K562 (cell line): ENCODE measurements around the gene TAC1. TPM values are rescaled to one million over a fixed set of nuclear protein-coding genes. Genes with fewer than 3 reads are reported as not detected.

Experiments
- ATF7 ChIP-seq: fragments of 450-650 bp; IDR thresholded peaks from 2 replicates; pipeline ENCODE4 v1.7.1; 2014; ENCODE audit warnings: mild to moderate bottlenecking, moderate library complexity
- CSDE1 ChIP-seq, 2 experiments: fragments of 450-650 bp; IDR thresholded peaks; 2 replicates each; pipeline ENCODE4 v1.6.1; 2016; ENCODE audit warnings: mild to moderate bottlenecking in 1 of 2
- CTBP1 ChIP-seq: fragments of 450-650 bp; IDR thresholded peaks from 2 replicates; pipeline ENCODE4 v1.6.1; 2016; ENCODE audit warnings: borderline replicate concordance
- MBD1 ChIP-seq: fragments of 250-450 bp; sonication (Bioruptor Pico); IDR thresholded peaks from 2 replicates; pipeline ENCODE4 v1.8.0; 2022; ENCODE audit warnings: inconsistent platforms
- MECOM ChIP-seq: fragments of 250-450 bp; sonication (Bioruptor Pico); IDR thresholded peaks from 2 replicates; pipeline ENCODE4 v1.8.0; 2022; ENCODE audit warnings: inconsistent platforms
- MXD1 ChIP-seq: fragments of 250-450 bp; sonication (Bioruptor Pico); IDR thresholded peaks from 2 replicates; pipeline ENCODE4 v1.8.0; 2021; ENCODE audit warnings: borderline replicate concordance, mild to moderate bottlenecking, moderate library complexity; ENCODE audit not compliant: poor library complexity, severe bottlenecking
- PHB ChIP-seq: fragments of 250-450 bp; sonication (Bioruptor Pico); IDR thresholded peaks from 2 replicates; pipeline ENCODE4 v1.5.0; 2021
- TEAD4 ChIP-seq, 2 experiments: sonication (generic) in 1 of 2; formaldehyde crosslinking in 1 of 2; IDR thresholded peaks; 2 replicates each; pipeline versions ENCODE4 v1.6.1 to v1.8.0; 2012 to 2022; ENCODE audit warnings: borderline replicate concordance in 1 of 2, inconsistent platforms in 1 of 2, low read length in 1 of 2, mild to moderate bottlenecking in 1 of 2, missing genetic modification reagents in 1 of 2
- polyA plus RNA-seq, 8 experiments: library from polyadenylated mRNA; depleted of rRNA in 4 of 8; stranded (reverse) in 5 of 8; unstranded in 3 of 8; fragments of >200 nt; fragmentation: Nextera tagmentation in 2 of 8; fragmentation: Illumina TruSeq in 1 of 8; extraction: Ambion mirVana in 2 of 8; extraction: Trizol in 1 of 8; gene quantifications; 2 replicates each; pipeline versions ENCODE4 v1.2.1 to v1.2.3, GENCODE V29; 2011 to 2014; ENCODE audit warnings: inconsistent platforms in 1 of 8, missing spikeins in 1 of 8
- total RNA-seq, 7 experiments: library from RNA; depleted of rRNA in 6 of 7; stranded (reverse); fragments of >200 nt in 6 of 7; fragmentation: Illumina TruSeq in 2 of 7; extraction: Trizol in 2 of 7; gene quantifications; 2 replicates each; pipeline versions ENCODE4 v1.2.1 to v1.2.3, GENCODE V29; 2011 to 2021; ENCODE audit warnings: low replicate concordance in 1 of 7

TAC1 gene
- total and polyA plus RNA-seq, 9 of the 15 experiments (the other 6 are each of a cell fraction or from before 2014, with no cell fraction given): 0.06 to 0.12 TPM; not detected in 7

DNA sequence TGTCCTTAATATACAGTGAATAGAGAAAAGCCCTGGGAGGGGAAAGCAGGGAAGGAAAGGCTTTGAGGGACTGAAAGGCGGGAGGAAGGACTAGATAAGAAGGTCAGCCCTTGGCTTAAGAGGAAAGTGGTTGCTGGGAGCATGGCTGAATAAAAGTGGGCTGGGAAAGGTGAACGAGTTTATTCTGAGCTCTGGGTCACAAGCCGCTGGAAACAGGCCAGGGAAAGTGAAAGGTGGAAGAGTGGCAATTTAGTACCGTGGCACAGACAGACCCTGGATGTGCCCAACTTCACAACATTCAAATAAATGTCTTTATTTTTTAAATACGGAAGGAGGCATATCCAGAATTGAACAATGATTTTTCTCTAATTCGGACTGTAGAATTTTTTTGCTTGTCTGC, 39.7 kb downstream of the TAC1 start (continued):
- TF ChIP-seq TEAD4 (IDR thresholded peaks at IDR 0.05; ENCODE audit: low read length) (no peak), TEAD4 (CRISPR knock-in tag; IDR thresholded peaks at IDR 0.05; ENCODE audit: borderline replicate concordance) (no peak), ATF7 (no peak), CSDE1 (IDR thresholded peaks at IDR 0.05) (no peak), CTBP1 (no peak), MBD1 (CRISPR knock-in tag) (no peak), MECOM (CRISPR knock-in tag) (no peak), PHB (no peak), MXD1 (CRISPR knock-in tag) (no peak)
